ENCODE results near the gene LEKR1. TPM values are rescaled to one million over a fixed set of nuclear protein-coding genes. Genes with fewer than 3 reads are reported as not detected.

Gene LEKR1
- total and polyA plus RNA-seq, 2 of the 13 experiments (the other 11 are each of a cell fraction or from before 2014, with no cell fraction given) = 0.49 to 1.5 TPM

- H4K20me1 ChIP-seq (ENCODE audit: insufficient read depth, low read length) = no peaks in the 10 kb centered on the region
- POLR2A ChIA-PET = interaction anchor here (0.9 to 1.4 kb wide), 4 partner anchors 48 to 546 kb away, joined by 3 to 4 read pairs (median 4); partner anchors contain the start of genes CCNL1 and TIPARP
- in situ Hi-C loops (cut with HindIII; ENCODE audit: extremely low pct_ligation_motif_present, low pct_unique_long_range_greater_than_20kb) (loop anchor here (10.0 kb wide), 1 partner anchor 407 kb away; the partner anchor contains the start of gene TIPARP), intact Hi-C loops (cut with micrococcal nuclease; ENCODE audit: unreplicated experiment) (loop anchor here (1.0 to 10.0 kb wide), 5 partner anchors 49 to 931 kb away; partner anchors contain the start of gene TIPARP)
- peak overlapping the region; percentile 49 for H3K4me2 ChIP-seq (ENCODE audit: low read depth, low read length)
- no peaks in the 10 kb centered on the region for H3K9me3 ChIP-seq (ENCODE audit: low read length)
- no peaks in the 10 kb centered on the region for H3K27me3 ChIP-seq (ENCODE audit: control insufficient read depth in 1 of 2, insufficient read depth in 2 of 2, low read length in 2 of 2)
- H3K9ac ChIP-seq (ENCODE audit: insufficient read depth, low read depth, low read length) = no peak overlapping the region; the same call in 1 of the 2 replicates
- ATAC-seq (peak; percentile 83), DNase-seq (ENCODE audit: low spot score) (peak; percentile 68), FAIRE-seq (peak; percentile 72)
- H3K4me1 ChIP-seq (ENCODE audit: insufficient read depth, low read length) = peaks cover 27% of the 10 kb centered on the region
- H3K4me3 ChIP-seq (replicated peaks in 1 of 3; ENCODE audit: insufficient read depth in 1 of 3, low read depth in 2 of 3, low read length in 3 of 3) = peak overlapping the region in 1 of 3 experiments; percentile 36; a peak in 1 of 6 replicates
- BruUV-seq (replicated peaks) = no TSS peak
- H3K79me2 ChIP-seq (ENCODE audit: insufficient read depth, low read length) = no peaks in the 10 kb centered on the region
- H3K36me3 ChIP-seq (replicated peaks in 1 of 2; ENCODE audit: control insufficient read depth in 1 of 2, insufficient read depth in 2 of 2, low read length in 2 of 2) = no peaks in the 10 kb centered on the region
- peak overlapping the region; percentile 60 for H2AFZ ChIP-seq (ENCODE audit: low read length)
- 17% methylated on average over 7 of the region's 15 CpGs for WGBS (ENCODE audit: low lambda C conversion rate)
- CTCF ChIA-PET (ENCODE audit: low intra/inter-chr PET ratio, low total read pairs) = interaction anchor here (1.3 to 1.4 kb wide), 3 partner anchors 48 to 1086 kb away, joined by 3 to 4 read pairs (median 3); no protein-coding TSS in a partner anchor
- H3K27ac ChIP-seq (ENCODE audit: extremely low read length, insufficient read depth, low read length) = no peak overlapping the region
- no peak for TF ChIP-seq SNRNP70 (IDR thresholded peaks at IDR 0.05; ENCODE audit: low read depth, low read length)
- TF ChIP-seq ZNF569 (CRISPR knock-in tag; IDR thresholded peaks at IDR 0.05; ENCODE audit: borderline replicate concordance) = no peak
- peak; percentile 59; the same call in 1 of the 2 replicates for TF ChIP-seq ZBED4 (CRISPR knock-in tag; IDR thresholded peaks at IDR 0.05; ENCODE audit: borderline replicate concordance)
- TF ChIP-seq ZNF710 (CRISPR knock-in tag; IDR thresholded peaks at IDR 0.05; ENCODE audit: borderline replicate concordance) = peak; percentile 24; the same call in 1 of the 2 replicates
- 0 out of 2 replicates have a peak, but pooled peaks have one; percentile 45 for TF ChIP-seq ZNF225 (CRISPR knock-in tag; IDR thresholded peaks at IDR 0.05)
- peak; percentile 51; the same call in 1 of the 2 replicates for TF ChIP-seq ZNF792 (CRISPR knock-in tag; IDR thresholded peaks at IDR 0.05)
- TF ChIP-seq, protein P1, sequence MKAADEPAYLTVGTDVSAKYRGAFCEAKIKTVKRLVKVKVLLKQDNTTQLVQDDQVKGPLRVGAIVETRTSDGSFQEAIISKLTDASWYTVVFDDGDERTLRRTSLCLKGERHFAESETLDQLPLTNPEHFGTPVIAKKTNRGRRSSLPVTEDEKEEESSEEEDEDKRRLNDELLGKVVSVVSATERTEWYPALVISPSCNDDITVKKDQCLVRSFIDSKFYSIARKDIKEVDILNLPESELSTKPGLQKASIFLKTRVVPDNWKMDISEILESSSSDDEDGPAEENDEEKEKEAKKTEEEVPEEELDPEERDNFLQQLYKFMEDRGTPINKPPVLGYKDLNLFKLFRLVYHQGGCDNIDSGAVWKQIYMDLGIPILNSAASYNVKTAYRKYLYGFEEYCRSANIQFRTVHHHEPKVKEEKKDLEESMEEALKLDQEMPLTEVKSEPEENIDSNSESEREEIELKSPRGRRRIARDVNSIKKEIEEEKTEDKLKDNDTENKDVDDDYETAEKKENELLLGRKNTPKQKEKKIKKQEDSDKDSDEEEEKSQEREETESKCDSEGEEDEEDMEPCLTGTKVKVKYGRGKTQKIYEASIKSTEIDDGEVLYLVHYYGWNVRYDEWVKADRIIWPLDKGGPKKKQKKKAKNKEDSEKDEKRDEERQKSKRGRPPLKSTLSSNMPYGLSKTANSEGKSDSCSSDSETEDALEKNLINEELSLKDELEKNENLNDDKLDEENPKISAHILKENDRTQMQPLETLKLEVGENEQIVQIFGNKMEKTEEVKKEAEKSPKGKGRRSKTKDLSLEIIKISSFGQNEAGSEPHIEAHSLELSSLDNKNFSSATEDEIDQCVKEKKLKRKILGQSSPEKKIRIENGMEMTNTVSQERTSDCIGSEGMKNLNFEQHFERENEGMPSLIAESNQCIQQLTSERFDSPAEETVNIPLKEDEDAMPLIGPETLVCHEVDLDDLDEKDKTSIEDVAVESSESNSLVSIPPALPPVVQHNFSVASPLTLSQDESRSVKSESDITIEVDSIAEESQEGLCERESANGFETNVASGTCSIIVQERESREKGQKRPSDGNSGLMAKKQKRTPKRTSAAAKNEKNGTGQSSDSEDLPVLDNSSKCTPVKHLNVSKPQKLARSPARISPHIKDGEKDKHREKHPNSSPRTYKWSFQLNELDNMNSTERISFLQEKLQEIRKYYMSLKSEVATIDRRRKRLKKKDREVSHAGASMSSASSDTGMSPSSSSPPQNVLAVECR (CRISPR knock-in tag; IDR thresholded peaks at IDR 0.05; ENCODE audit: borderline replicate concordance) = peak; percentile 48; the same call in 1 of the 2 replicates
- peak; percentile 22; the same call in 1 of the 2 replicates for TF ChIP-seq MAZ (IDR thresholded peaks at IDR 0.05; ENCODE audit: borderline replicate concordance, low read depth, low read length)
- TF ChIP-seq MAZ (CRISPR knock-in tag; IDR thresholded peaks at IDR 0.05; ENCODE audit: low read depth) = no peak
- TF ChIP-seq ATF1 (CRISPR knock-in tag; IDR thresholded peaks at IDR 0.05) = no peak
- TF ChIP-seq KAT7 (CRISPR knock-in tag; IDR thresholded peaks at IDR 0.05; ENCODE audit: borderline replicate concordance) = 0 out of 2 replicates have a peak, but pooled peaks have one; percentile 61
- peak; percentile 61; the same call in 1 of the 2 replicates for TF ChIP-seq CBFB (CRISPR knock-in tag; IDR thresholded peaks at IDR 0.05)
- peak; percentile 81 for TF ChIP-seq ZNF768 (CRISPR knock-in tag; IDR thresholded peaks at IDR 0.05)
These were observed 255.6 kb downstream of the LEKR1 start for GRCh38 chr3:157081626-157082210.
